ENCODE results near the gene SCYGR6.
"Not testable (repeated sequence)": the region's sequence is repeated elsewhere in the genome, so short reads cannot be mapped to it uniquely, and the experiment has no call there.

Gene SCYGR6

GRCh38 chr2:227724394-227725039, at the start of gene SCYGR6:
TSS of gene SCYGR6 (minus strand) at chr2:227724757. CDS start at chr2:227724757, 0 bp downstream.
- H2AFZ ChIP-seq (ENCODE audit: low read depth, low read length), result no peak within 1 kb of the TSS
- no peaks in the 10 kb centered on the region for H3K9me3 ChIP-seq (ENCODE audit: low read length)

GRCh38 chr2:227774011-227774624, 49.6 kb upstream of the SCYGR6 start:
- H2AFZ ChIP-seq (ENCODE audit: low read depth, low read length), result no peak overlapping the region
- no peaks in the 10 kb centered on the region for H3K4me1 ChIP-seq (ENCODE audit: insufficient read depth, low read length)

More at GRCh38 chr2:227724394-227725039, at the start of gene SCYGR6:
- no peaks in the 10 kb centered on the region for H3K27me3 ChIP-seq (ENCODE audit: insufficient read depth, low read length)
- H3K4me3 ChIP-seq (ENCODE audit: low read length), result no peak within 1 kb of the TSS
- no peaks in the 10 kb centered on the region for H3K36me3 ChIP-seq (ENCODE audit: insufficient read depth, low read length)
- no peaks in the 10 kb centered on the region for H3K4me1 ChIP-seq (ENCODE audit: insufficient read depth, low read length)

GRCh38 chr2:227772932-227773331, 48.4 kb upstream of the SCYGR6 start:
- no peaks in the 10 kb centered on the region for H3K27me3 ChIP-seq (ENCODE audit: insufficient read depth, low read length)
- no peaks in the 10 kb centered on the region for H3K4me1 ChIP-seq (ENCODE audit: insufficient read depth, low read length)
- H2AFZ ChIP-seq (ENCODE audit: low read depth, low read length), result no peak overlapping the region

More at GRCh38 chr2:227774011-227774624, 49.6 kb upstream of the SCYGR6 start:
- H3K27me3 ChIP-seq (ENCODE audit: insufficient read depth, low read length), result no peaks in the 10 kb centered on the region
- H3K9me3 ChIP-seq (ENCODE audit: low read length), result no peaks in the 10 kb centered on the region
- no peak overlapping the region for H3K4me3 ChIP-seq (ENCODE audit: low read length)
- no peaks in the 10 kb centered on the region for H3K36me3 ChIP-seq (ENCODE audit: insufficient read depth, low read length)

GRCh38 chr2:227772197-227772661, 47.7 kb upstream of the SCYGR6 start:
- H3K36me3 ChIP-seq (ENCODE audit: insufficient read depth, low read length), result no peaks in the 10 kb centered on the region
- no peaks in the 10 kb centered on the region for H3K4me1 ChIP-seq (ENCODE audit: insufficient read depth, low read length)
- no peak overlapping the region for H3K4me3 ChIP-seq (ENCODE audit: low read length)
- H2AFZ ChIP-seq (ENCODE audit: low read depth, low read length), result no peak overlapping the region
- H3K27me3 ChIP-seq (ENCODE audit: insufficient read depth, low read length), result no peaks in the 10 kb centered on the region
- no peaks in the 10 kb centered on the region for H3K9me3 ChIP-seq (ENCODE audit: low read length)

More at GRCh38 chr2:227772932-227773331, 48.4 kb upstream of the SCYGR6 start:
- Histone ChIP-seq H3K4me3 (ENCODE audit: low read length) (no peak overlapping the region), H3K36me3 (ENCODE audit: insufficient read depth, low read length) (no peaks in the 10 kb centered on the region), H3K9me3 (ENCODE audit: low read length) (no peaks in the 10 kb centered on the region)

GRCh38 chr2:227767830-227768229, 43.3 kb upstream of the SCYGR6 start:
- Histone ChIP-seq H3K27me3 (ENCODE audit: insufficient read depth, low read length) (no peaks in the 10 kb centered on the region), H3K4me3 (ENCODE audit: low read length) (no peak overlapping the region), H3K4me1 (ENCODE audit: insufficient read depth, low read length) (peaks cover 3% of the 10 kb centered on the region), H2AFZ (ENCODE audit: low read depth, low read length) (no peak overlapping the region), H3K36me3 (ENCODE audit: insufficient read depth, low read length) (no peaks in the 10 kb centered on the region), H3K9me3 (ENCODE audit: low read length) (no peaks in the 10 kb centered on the region)

DNA sequence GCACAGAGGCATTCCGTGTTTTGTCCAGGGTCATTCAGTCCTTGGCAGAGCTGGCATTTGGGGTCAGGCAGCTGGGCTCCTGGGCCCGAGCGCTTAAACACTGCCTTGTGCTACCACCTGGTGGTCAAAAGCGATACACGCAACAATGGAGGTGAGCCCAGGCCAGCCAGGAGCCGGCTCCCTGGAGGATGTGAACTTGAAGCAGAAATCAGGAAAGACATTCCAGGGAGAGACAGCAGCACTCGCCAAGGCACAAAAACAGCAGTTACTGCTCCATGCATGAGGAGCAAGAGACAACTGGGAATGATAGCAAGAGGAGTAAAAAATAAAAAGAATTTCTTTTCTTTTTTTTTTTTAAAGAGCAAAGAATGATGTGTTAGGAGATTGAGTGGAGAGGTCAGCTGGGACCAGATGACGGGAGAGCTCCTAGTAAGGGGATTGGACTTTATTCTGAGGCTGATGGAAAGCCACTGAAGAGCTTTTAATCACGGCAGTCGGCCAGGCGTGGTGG, 41.9 kb upstream of the SCYGR6 start:
- Histone ChIP-seq H3K4me3 (ENCODE audit: low read length) (no peak overlapping the region), H3K27me3 (ENCODE audit: insufficient read depth, low read length) (no peaks in the 10 kb centered on the region), H2AFZ (ENCODE audit: low read depth, low read length) (no peak overlapping the region)

DNA sequence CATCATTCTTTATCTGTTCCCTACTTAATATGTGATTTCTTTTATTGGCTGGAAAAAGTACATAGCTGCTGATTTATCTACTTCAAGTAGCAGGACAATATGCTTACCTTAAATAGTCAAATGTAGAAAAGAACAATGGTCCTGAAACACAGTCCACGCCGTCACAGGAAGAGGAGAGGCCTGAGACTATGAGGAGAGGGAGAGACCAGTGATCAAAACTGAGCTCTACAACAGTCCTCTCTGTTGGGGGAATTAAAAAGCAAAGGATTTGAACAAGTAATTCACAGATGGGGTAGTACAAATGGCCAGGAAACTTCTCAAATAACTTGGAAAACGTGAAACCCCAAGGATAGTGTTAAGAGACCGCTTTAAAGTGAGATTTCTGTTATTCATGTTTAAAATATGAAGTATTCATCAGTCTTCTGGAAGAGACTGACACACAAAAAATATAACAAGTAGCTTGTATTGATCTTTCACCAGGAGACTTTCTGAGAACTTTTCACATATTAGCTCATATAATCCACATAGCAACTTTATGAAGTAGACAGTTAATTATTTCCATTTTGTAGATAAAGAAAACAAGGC, 41.3 kb upstream of the SCYGR6 start:
- no peaks in the 10 kb centered on the region for H3K36me3 ChIP-seq (ENCODE audit: insufficient read depth, low read length)
- H3K27me3 ChIP-seq (ENCODE audit: insufficient read depth, low read length), result no peaks in the 10 kb centered on the region
- H3K4me1 ChIP-seq (ENCODE audit: insufficient read depth, low read length), result peaks cover 3% of the 10 kb centered on the region
- no peaks in the 10 kb centered on the region for H3K9me3 ChIP-seq (ENCODE audit: low read length)
- H2AFZ ChIP-seq (ENCODE audit: low read depth, low read length), result no peak overlapping the region
- no peak overlapping the region for H3K4me3 ChIP-seq (ENCODE audit: low read length)

More for the DNA sequence above, 41.9 kb upstream of the SCYGR6 start:
- peaks cover 3% of the 10 kb centered on the region for H3K4me1 ChIP-seq (ENCODE audit: insufficient read depth, low read length)
- H3K36me3 ChIP-seq (ENCODE audit: insufficient read depth, low read length), result no peaks in the 10 kb centered on the region
- no peaks in the 10 kb centered on the region for H3K9me3 ChIP-seq (ENCODE audit: low read length)

DNA sequence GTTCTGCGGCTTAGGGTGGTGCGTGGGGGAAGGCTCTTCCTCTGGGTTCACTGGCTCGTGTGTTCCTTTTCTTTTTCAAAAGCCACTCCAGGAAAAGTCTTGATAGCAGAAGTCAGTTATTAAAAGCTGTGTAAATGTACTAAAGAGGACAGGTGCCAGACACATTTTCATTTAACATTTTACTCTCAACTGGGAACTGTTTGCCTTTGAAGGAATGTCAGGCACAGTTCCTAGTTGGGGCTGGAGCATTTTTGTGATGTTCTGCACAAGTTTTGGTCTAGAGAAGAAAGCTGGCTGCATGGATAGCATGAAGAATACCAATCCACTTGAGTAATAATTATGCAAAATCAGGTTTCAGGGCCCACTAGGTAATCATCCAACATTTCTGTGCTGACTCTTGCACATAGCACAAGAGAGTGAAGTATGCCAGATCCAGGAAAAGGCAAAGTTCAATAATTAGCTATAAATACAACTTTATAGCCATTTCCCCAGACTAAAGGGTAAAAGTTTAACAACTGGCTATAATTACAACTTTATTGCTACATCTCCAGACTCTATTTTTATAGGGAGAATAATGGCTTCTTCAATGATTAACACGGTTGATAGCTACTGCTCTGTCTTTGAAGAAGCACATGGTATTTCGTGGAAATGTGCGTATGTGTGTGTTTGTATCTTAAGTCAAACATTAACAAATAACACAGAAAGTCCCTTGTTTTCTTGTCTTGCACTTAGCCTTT, 37.4 kb upstream of the SCYGR6 start:
- Histone ChIP-seq H3K4me1 (ENCODE audit: insufficient read depth, low read length) (peaks cover 3% of the 10 kb centered on the region), H3K4me3 (ENCODE audit: low read length) (no peak overlapping the region), H3K27me3 (ENCODE audit: insufficient read depth, low read length) (no peaks in the 10 kb centered on the region), H3K9me3 (ENCODE audit: low read length) (no peaks in the 10 kb centered on the region), H3K36me3 (ENCODE audit: insufficient read depth, low read length) (no peaks in the 10 kb centered on the region), H2AFZ (ENCODE audit: low read depth, low read length) (no peak overlapping the region)

DNA sequence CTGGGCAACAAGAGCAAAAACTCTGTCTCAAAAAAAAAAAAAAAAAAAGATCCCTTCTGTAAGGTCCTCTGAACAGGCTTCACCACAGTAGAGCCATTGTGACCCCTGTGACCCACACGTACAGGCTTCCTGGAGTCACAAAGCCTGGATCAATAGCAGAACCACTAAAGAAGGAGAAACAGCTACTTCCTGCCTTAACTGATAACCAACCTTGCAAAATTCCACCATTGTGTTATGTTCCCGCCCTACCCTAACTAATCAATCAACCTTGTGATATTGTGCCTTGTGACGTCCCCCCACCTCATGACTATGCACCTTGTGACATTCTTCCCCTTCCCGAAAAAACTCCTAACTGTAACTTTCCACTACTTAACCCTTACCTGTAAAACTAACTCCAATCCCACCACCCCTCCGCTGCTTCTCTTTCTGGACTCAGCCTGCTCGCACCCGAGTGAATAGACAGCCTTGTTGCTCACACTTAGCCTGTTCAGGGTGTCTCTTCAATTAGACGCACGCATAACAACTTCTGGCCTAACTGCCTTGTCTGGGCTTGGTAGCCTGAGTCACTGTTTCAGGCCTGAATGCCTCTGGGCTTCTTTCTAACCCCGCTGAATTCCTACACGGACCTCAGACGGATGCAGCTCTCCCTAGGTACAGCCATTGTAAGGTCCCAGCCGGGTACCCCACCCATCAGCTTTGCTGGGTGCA, 35.0 kb upstream of the SCYGR6 start:
- H3K9me3 ChIP-seq (ENCODE audit: low read length), result no peaks in the 10 kb centered on the region
- H3K36me3 ChIP-seq (ENCODE audit: insufficient read depth, low read length), result no peaks in the 10 kb centered on the region
- H3K4me1 ChIP-seq (ENCODE audit: insufficient read depth, low read length), result no peaks in the 10 kb centered on the region

DNA sequence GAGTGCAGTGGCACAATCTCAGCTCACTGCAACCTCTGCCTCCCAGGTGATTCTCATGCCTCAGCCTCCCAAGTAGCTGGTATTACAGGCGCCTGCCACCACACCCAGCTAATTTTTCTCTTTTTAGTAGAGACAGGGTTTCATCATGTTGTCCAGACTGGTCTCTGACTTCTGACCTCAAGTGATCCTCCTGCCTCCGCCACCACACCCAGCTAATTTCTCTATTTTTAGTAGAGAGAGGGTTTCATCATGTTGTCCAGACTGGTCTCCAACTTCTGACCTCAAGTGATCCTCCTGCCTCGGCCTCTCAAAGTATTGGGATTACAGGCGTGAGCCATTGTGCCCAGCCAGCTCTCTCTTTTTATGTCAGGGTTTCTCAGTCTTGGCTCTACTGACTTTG, 31.7 kb upstream of the SCYGR6 start:
- not testable (repeated sequence) for H3K4me1 ChIP-seq (ENCODE audit: insufficient read depth, low read length); H2AFZ ChIP-seq (ENCODE audit: low read depth, low read length); H3K9me3 ChIP-seq (ENCODE audit: low read length); H3K4me3 ChIP-seq (ENCODE audit: low read length); H3K27me3 ChIP-seq (ENCODE audit: insufficient read depth, low read length); H3K36me3 ChIP-seq (ENCODE audit: insufficient read depth, low read length)

More for the DNA sequence above, 35.0 kb upstream of the SCYGR6 start:
- no peak overlapping the region for H3K4me3 ChIP-seq (ENCODE audit: low read length)
- H3K27me3 ChIP-seq (ENCODE audit: insufficient read depth, low read length), result no peaks in the 10 kb centered on the region
- no peak overlapping the region for H2AFZ ChIP-seq (ENCODE audit: low read depth, low read length)

DNA sequence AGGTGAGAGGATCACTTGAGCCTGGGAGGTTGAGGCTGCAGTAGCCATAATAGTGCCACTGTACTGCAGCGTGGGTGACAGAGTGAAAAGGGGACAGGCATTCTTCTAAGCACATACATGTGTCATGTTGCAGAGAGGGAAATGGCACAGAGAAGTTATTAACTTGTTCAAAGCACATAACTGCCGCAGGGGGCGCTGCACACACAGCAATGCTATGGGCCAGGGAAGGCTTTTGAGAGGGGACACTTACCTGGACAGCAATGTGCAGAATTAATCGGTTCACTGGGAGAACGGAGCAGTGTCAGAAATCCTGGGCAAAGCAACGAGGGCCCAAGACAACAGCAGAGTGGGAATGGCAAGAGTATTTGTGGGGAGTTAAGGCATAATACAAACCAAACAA, 23.5 kb upstream of the SCYGR6 start:
- no peaks in the 10 kb centered on the region for H3K36me3 ChIP-seq (ENCODE audit: insufficient read depth, low read length)
- no peaks in the 10 kb centered on the region for H3K27me3 ChIP-seq (ENCODE audit: insufficient read depth, low read length)
- no peak overlapping the region for H3K4me3 ChIP-seq (ENCODE audit: low read length)
- H3K4me1 ChIP-seq (ENCODE audit: insufficient read depth, low read length), result peaks cover 1% of the 10 kb centered on the region
- no peak overlapping the region for H2AFZ ChIP-seq (ENCODE audit: low read depth, low read length)
- H3K9me3 ChIP-seq (ENCODE audit: low read length), result no peaks in the 10 kb centered on the region

DNA sequence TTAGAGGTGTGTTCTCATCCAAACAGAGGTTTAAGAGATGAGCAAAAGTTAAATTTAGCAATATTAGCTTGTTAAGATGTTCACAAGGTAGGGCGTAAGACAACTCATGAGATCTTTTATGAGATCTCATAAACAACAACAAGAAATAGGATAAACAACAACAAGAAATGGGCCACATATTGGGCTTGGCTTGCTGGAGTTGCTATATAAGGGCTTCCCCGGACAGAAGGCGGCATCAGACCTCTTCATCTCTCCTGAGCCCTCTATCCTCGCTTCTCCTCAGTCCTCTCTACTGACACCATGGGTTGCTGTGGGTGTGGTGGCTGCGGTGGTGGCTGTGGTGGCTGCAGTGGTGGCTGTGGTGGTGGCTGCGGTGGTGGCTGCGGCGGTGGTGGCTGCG, 21.0 kb upstream of the SCYGR6 start, which contains the start of gene SCYGR8:
Gene SCYGR8, plus strand, starts transcription at position 301 of the 400 bp plus-strand sequence. Its CDS starts 0 bp downstream, at position 301.
- no peaks in the 10 kb centered on the region for H3K36me3 ChIP-seq (ENCODE audit: insufficient read depth, low read length)

More for the DNA sequence above, 21.0 kb upstream of the SCYGR6 start, which contains the start of gene SCYGR8:
- Histone ChIP-seq H3K4me1 (ENCODE audit: insufficient read depth, low read length) (peaks cover 2% of the 10 kb centered on the region), H3K9me3 (ENCODE audit: low read length) (no peaks in the 10 kb centered on the region), H3K27me3 (ENCODE audit: insufficient read depth, low read length) (no peaks in the 10 kb centered on the region), H3K4me3 (ENCODE audit: low read length) (no peak within 1 kb of the TSS), H2AFZ (ENCODE audit: low read depth, low read length) (no peak within 1 kb of the TSS)
